Muscle layer of colon (tissue), 2 donors: ENCODE results near the gene DOCK7.

Source experiments
- H3K27ac ChIP-seq: one replicate; pipeline ENCODE4 v1.7.0; 2013; ENCODE audit warnings: low read depth, mild to moderate bottlenecking, low read length, moderate library complexity
- H3K27me3 ChIP-seq, 2 donors: one replicate each; pipeline ENCODE4 v1.7.0; 2013; ENCODE audit warnings: low read length in 2 of 2, mild to moderate bottlenecking in 2 of 2; ENCODE audit not compliant: insufficient read depth in 2 of 2, control insufficient read depth in 1 of 2
- H3K36me3 ChIP-seq: one replicate; pipeline ENCODE4 v1.7.0; 2013; ENCODE audit warnings: mild to moderate bottlenecking, low read length; ENCODE audit not compliant: insufficient read depth
- H3K4me1 ChIP-seq: one replicate; pipeline ENCODE4 v1.7.0; 2013; ENCODE audit warnings: mild to moderate bottlenecking, low read length; ENCODE audit not compliant: insufficient read depth
- H3K4me3 ChIP-seq, 2 donors: one replicate each; pipeline ENCODE4 v1.7.0; 2013; ENCODE audit warnings: low read length in 2 of 2, low read depth in 1 of 2, mild to moderate bottlenecking in 1 of 2, moderate library complexity in 1 of 2
- H3K9ac ChIP-seq: one replicate; pipeline ENCODE4 v1.7.0; 2013; ENCODE audit warnings: low read length
- H3K9me3 ChIP-seq: one replicate; pipeline ENCODE4 v1.7.0; 2013; ENCODE audit warnings: mild to moderate bottlenecking, low read length
- donor health status: abdominal sarcoma.
- donor health status: Adenocarcinoma of cecum.

DOCK7 gene

GRCh38 chr1:62523860-62524259, 164.3 kb downstream of the DOCK7 start:
- no peaks in the 10 kb centered on the region for H3K9me3 ChIP-seq
- no peaks in the 10 kb centered on the region for H3K36me3 ChIP-seq
- no peak overlapping the region for H3K27ac ChIP-seq
- no peaks in the 10 kb centered on the region for H3K27me3 ChIP-seq
- no peaks in the 10 kb centered on the region for H3K4me1 ChIP-seq
- no peak overlapping the region for H3K9ac ChIP-seq
- no peak overlapping the region for H3K4me3 ChIP-seq

- H3K36me3 ChIP-seq: peaks cover 7% of the 10 kb centered on the region
- H3K4me1 ChIP-seq: no peaks in the 10 kb centered on the region
- no peaks in the 10 kb centered on the region for H3K9me3 ChIP-seq
- no peak overlapping the region for H3K4me3 ChIP-seq
- no peaks in the 10 kb centered on the region for H3K27me3 ChIP-seq
- no peak overlapping the region for H3K27ac ChIP-seq
- no peak overlapping the region for H3K9ac ChIP-seq
Measured at GRCh38 chr1:62516600-62516999, 171.6 kb downstream of the DOCK7 start.

GRCh38 chr1:62514746-62515423, 173.3 kb downstream of the DOCK7 start:
- H3K4me3 ChIP-seq: no peak overlapping the region
- H3K27me3 ChIP-seq: no peaks in the 10 kb centered on the region
- peaks cover 7% of the 10 kb centered on the region for H3K36me3 ChIP-seq
- H3K27ac ChIP-seq: no peak overlapping the region
- no peaks in the 10 kb centered on the region for H3K9me3 ChIP-seq
- H3K9ac ChIP-seq: no peak overlapping the region
- H3K4me1 ChIP-seq: no peaks in the 10 kb centered on the region

- Histone ChIP-seq H3K36me3 (peaks cover 7% of the 10 kb centered on the region), H3K9ac (no peak overlapping the region), H3K27ac (no peak overlapping the region), H3K4me1 (no peaks in the 10 kb centered on the region), H3K9me3 (no peaks in the 10 kb centered on the region), H3K4me3 (no peak overlapping the region), H3K27me3 (no peaks in the 10 kb centered on the region)
Measured at GRCh38 chr1:62513013-62513412, 175.2 kb downstream of the DOCK7 start.

GRCh38 chr1:62509028-62509427, 179.2 kb downstream of the DOCK7 start:
- Histone ChIP-seq H3K27me3 (no peaks in the 10 kb centered on the region), H3K4me3 (no peak overlapping the region), H3K36me3 (peaks cover 10% of the 10 kb centered on the region), H3K27ac (no peak overlapping the region), H3K9ac (no peak overlapping the region), H3K9me3 (no peaks in the 10 kb centered on the region), H3K4me1 (no peaks in the 10 kb centered on the region)

GRCh38 chr1:62508187-62508758, 179.9 kb downstream of the DOCK7 start:
- Histone ChIP-seq H3K27ac (no peak overlapping the region), H3K9ac (no peak overlapping the region), H3K4me3 (no peak overlapping the region), H3K36me3 (peaks cover 10% of the 10 kb centered on the region), H3K4me1 (no peaks in the 10 kb centered on the region), H3K9me3 (no peaks in the 10 kb centered on the region), H3K27me3 (no peaks in the 10 kb centered on the region)

GRCh38 chr1:62500210-62500609, 188.0 kb downstream of the DOCK7 start:
- H3K27ac ChIP-seq: no peak overlapping the region
- H3K36me3 ChIP-seq: peaks cover 9% of the 10 kb centered on the region
- H3K9me3 ChIP-seq: no peaks in the 10 kb centered on the region
- no peaks in the 10 kb centered on the region for H3K27me3 ChIP-seq
- H3K9ac ChIP-seq: no peak overlapping the region
- H3K4me3 ChIP-seq: no peak overlapping the region
- no peaks in the 10 kb centered on the region for H3K4me1 ChIP-seq

GRCh38 chr1:62494137-62494536, 194.0 kb downstream of the DOCK7 start:
- no peak overlapping the region for H3K27ac ChIP-seq
- no peaks in the 10 kb centered on the region for H3K9me3 ChIP-seq
- H3K27me3 ChIP-seq: no peaks in the 10 kb centered on the region
- no peak overlapping the region for H3K9ac ChIP-seq
- H3K4me1 ChIP-seq: no peaks in the 10 kb centered on the region
- H3K36me3 ChIP-seq: peaks cover 33% of the 10 kb centered on the region
- H3K4me3 ChIP-seq: no peak overlapping the region

- Histone ChIP-seq H3K9ac (no peak overlapping the region), H3K4me3 (no peak overlapping the region), H3K9me3 (no peaks in the 10 kb centered on the region), H3K36me3 (peaks cover 33% of the 10 kb centered on the region), H3K27ac (no peak overlapping the region), H3K4me1 (no peaks in the 10 kb centered on the region), H3K27me3 (no peaks in the 10 kb centered on the region)
Measured at GRCh38 chr1:62493656-62494055, 194.5 kb downstream of the DOCK7 start.

- Histone ChIP-seq H3K27me3 (no peaks in the 10 kb centered on the region), H3K27ac (no peak overlapping the region), H3K4me3 (no peak overlapping the region), H3K9me3 (no peaks in the 10 kb centered on the region), H3K4me1 (no peaks in the 10 kb centered on the region), H3K36me3 (peaks cover 37% of the 10 kb centered on the region), H3K9ac (no peak overlapping the region)
Measured at GRCh38 chr1:62492521-62492920, 195.7 kb downstream of the DOCK7 start.

- no peaks in the 10 kb centered on the region for H3K4me1 ChIP-seq
Measured at GRCh38 chr1:62487956-62488355, 200.2 kb downstream of the DOCK7 start.

More at GRCh38 chr1:62487956-62488355, 200.2 kb downstream of the DOCK7 start:
- Histone ChIP-seq H3K27me3 (no peaks in the 10 kb centered on the region), H3K27ac (no peak overlapping the region), H3K9ac (no peak overlapping the region), H3K9me3 (no peaks in the 10 kb centered on the region), H3K36me3 (peaks cover 19% of the 10 kb centered on the region), H3K4me3 (no peak overlapping the region)
